ENCODE results near the gene EXOC4.
"Not testable (repeated sequence)": the region's sequence is repeated elsewhere in the genome, so short reads cannot be mapped to it uniquely, and the experiment has no call there.

The EXOC4 gene

DNA sequence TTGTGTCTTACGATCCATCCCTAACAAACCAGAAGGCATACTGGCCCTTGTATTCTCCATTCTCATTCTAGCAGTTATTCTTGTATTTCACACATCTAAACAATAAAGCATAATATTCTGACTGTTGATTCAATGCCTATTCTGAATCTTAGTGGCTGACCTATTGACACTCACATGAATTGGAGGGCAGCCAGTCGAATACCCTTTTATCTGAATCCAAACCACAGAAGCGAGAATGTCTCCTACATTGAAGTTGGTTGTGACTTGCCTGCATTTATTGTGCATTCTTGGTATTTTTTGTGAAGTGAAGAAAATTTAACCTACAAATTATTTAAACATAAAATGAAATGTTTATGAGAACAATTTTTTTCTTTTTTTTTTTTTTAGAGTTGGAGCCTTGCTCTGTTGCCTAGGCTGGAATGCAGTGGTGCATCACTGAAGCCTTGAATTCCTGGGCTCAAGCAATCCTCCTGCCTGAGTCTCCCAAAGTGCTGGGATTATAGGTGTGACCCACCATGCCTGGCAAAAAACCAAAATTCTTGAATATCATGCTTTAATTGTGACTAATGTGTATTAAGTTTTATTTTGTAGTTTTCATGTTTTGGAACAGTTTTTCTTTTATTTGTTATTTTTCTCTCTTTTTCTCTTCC, 22.7 kb downstream of the EXOC4 start:
- DNase-seq = no peak

DNA sequence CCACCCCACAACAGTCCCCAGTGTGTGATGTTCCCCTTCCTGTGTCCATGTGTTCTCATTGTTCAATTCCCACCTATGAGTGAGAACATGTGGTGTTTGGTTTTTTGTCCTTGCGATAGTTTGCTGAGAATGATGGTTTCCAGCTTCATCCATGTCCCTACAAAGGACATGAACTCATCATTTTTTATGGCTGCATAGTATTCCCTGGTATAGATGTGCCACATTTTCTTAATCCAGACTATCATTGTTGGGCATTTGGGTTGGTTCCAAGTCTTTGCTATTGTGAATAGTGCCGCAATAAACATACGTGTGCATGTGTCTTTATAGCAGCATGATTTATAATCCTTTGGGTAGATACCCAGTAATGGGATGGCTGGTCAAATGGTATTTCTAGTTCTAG, 26.1 kb downstream of the EXOC4 start:
- not testable (repeated sequence) for DNase-seq

DNA sequence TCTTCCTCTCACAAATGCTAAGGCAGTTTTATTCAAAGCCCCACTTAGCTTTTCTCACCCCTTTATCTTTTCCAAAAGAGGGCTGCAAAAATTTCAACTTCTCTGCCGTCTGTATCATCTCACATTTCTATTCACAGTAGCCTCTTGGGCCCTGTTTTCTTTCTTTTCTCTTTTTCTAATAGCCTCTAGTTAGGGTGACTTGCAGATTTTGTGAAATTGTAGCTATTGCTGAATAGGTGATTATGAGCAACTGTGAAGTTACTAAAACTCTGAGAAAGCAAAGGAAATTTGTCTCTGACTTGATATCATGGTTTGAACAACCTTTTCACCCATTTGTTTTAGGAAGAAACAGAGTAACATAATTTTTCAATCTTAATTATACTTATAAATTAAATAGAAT, 29.2 kb downstream of the EXOC4 start:
- DNase-seq = no peak

- DNase-seq = no peak
Observed at GRCh38 chr7:133284092-133284491, 31.2 kb downstream of the EXOC4 start.

- no peak for DNase-seq
Observed at GRCh38 chr7:133288970-133289369, 36.1 kb downstream of the EXOC4 start.

DNA sequence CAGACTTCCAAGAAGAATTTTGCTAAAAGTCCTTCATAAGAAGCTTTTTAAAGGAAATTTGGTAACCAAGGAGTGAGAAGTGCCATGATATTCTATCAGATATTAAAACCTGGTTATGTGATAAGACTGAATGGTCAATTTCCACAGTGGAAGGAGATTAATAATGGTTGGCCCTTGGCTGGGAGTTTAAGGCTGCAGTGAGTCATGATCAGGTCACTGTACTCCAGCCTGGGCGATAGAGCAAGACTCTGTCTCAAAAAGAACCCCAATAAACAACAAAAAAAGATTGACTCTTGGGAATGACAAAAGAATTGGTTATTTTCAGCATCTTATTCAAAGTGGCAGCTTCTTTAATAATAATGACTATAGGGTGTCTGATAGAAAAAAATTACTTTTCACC, 37.2 kb downstream of the EXOC4 start:
- DNase-seq = no peak

DNA sequence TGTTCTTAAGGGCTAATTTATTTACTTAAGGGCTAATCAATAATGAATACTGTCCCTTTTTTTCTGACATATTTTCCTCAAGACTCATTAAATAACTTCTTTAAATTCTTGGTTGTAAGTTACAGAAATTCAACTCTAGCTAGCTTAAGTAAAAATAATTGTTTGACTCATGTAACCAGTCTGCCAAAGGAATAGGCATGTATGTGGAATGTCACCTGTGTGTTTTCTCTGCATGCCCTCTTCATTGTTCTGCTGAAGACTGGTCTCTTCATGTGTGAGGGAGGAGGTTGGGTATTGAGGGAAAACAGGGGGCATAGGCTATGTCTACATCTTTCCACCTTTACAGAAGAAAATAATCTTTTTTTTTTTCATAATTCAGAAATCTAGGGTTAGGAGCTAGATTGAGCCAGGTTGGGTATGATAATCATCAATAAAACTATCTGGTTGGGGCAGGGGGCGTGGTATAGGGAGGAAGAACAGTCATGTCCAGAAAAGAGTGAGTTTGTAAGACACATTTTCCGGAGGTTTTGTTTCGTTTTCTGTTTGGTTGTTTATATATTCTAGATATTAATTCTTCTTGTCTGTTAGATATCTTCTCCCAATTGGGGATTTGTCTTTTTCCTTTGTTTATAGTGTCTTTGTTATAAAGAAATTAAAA, 37.9 kb downstream of the EXOC4 start:
- DNase-seq = no peak

- DNase-seq = no peak
Observed at GRCh38 chr7:133292631-133293030, 39.8 kb downstream of the EXOC4 start.

- DNase-seq = no peak
Observed at GRCh38 chr7:133293384-133294160, 40.7 kb downstream of the EXOC4 start.

GRCh38 chr7:133294234-133294633, 41.4 kb downstream of the EXOC4 start:
- no peak for DNase-seq

DNA sequence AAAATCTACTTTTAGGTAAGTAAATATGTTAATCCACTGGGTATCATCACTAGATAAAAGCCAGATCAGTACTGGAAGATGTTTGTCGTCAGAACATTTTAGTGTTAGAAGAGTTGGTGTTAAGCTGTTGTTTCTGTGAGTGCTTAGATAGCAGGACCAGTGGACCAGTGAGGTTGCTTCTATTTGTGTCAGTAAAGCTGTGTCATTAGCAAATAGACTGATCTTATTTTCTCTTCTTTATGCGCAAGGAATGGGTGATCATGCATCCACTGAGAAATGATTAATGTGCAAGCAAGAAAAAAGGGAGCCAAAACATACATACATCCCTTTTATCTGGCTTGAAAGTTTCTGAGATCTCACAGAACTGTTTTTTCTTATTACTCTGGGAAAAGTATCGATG, 42.6 kb downstream of the EXOC4 start:
- no peak for DNase-seq

- no peak for DNase-seq
Observed at GRCh38 chr7:133297093-133297492, 44.2 kb downstream of the EXOC4 start.

- no peak for DNase-seq
Observed at GRCh38 chr7:133298080-133298479, 45.2 kb downstream of the EXOC4 start.

DNA sequence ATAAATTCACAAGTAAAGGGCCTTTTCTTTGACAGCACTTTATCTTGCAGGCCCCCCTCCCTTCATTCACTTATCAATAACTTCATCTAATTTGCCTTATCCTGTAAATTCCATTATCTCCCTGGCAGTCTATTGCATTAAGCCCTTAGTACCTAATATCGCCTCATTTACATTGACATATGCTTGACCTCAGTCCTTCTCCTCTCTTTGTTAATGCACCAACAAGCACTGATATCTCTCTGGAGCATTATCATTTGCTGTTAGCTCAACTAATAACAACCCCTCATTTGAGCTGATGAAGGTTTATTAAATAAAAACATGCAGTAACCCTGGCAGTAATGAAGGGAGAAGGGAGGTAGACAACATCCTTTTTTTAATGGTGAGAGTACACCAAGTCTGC, 46.8 kb downstream of the EXOC4 start:
- no peak for DNase-seq

- no peak for DNase-seq
Observed at GRCh38 chr7:133300088-133300487, 47.2 kb downstream of the EXOC4 start.

- no peak for DNase-seq
Observed at GRCh38 chr7:133300811-133301210, 47.9 kb downstream of the EXOC4 start.

- no peak for DNase-seq
Observed at GRCh38 chr7:133301444-133301843, 48.6 kb downstream of the EXOC4 start.

- DNase-seq = no peak
Observed at GRCh38 chr7:133303372-133303771, 50.5 kb downstream of the EXOC4 start.

- no peak for DNase-seq
Observed at GRCh38 chr7:133303931-133304330, 51.1 kb downstream of the EXOC4 start.

DNA sequence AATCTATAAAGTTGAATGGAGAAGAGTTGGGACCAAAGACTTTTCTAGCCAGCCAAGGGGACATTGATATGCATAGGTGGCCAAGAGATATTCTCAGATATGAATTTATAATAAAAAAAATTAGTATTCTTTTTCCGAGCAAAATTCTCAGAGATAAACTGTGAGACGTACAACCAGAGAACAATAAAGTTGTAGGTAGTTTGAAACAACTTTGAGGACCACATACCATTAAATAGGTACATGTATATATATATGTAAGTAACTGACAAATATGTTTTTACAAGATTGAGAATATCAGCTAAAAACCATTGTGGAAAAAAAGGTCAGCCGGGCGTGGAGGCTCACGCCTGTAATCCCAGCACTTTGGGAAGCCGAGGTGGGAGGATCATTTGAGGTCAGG, 56.5 kb downstream of the EXOC4 start:
- DNase-seq = no peak

GRCh38 chr7:133310232-133310862, 57.5 kb downstream of the EXOC4 start:
- DNase-seq = no peak

DNA sequence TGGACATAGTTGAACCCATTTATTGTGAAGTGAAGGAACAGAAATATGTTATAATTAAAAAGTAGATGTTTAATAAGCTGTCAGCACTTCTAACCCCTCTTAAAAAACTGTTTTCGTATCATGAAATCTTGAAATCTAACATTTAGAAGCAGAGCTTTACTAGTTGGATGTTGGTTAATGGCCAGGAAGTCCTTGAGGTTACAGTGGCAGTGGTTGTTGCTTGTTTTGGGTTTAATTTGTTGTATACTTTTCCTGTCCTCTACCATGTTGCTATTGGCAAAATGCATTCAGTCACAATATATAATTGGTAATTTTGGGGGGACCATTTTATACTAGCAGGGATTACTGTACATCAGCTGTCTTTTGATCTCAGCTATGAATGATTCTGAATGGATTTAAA, 60.7 kb downstream of the EXOC4 start:
- DNase-seq = no peak

- no peak for DNase-seq
Observed at GRCh38 chr7:133314084-133314483, 61.2 kb downstream of the EXOC4 start.

Measured in inflammatory macrophage (primary cell).